GM19455 (cell line): ENCODE data around the gene ATG4B.

Experiments
- ATAC-seq: cut with Tn5 transposase; IDR thresholded peaks from one replicate; pipeline ENCODE4 v1.9.1; 2021; ENCODE audit not compliant: unreplicated experiment

ATG4B gene

GRCh38 chr2:241612156-241613016 is 25.1 kb upstream of the ATG4B start:
- no peak for ATAC-seq

GRCh38 chr2:241613017-241613780 is 24.3 kb upstream of the ATG4B start:
- ATAC-seq, result no peak

GRCh38 chr2:241615041-241615440 is 22.5 kb upstream of the ATG4B start:
- no peak for ATAC-seq

GRCh38 chr2:241615522-241616052 is 21.9 kb upstream of the ATG4B start:
- no peak for ATAC-seq

GRCh38 chr2:241616168-241617125 is 21.0 kb upstream of the ATG4B start:
- no peak for ATAC-seq

GRCh38 chr2:241617431-241618154 is 19.9 kb upstream of the ATG4B start:
- no peak for ATAC-seq

GRCh38 chr2:241618296-241618805 is 19.1 kb upstream of the ATG4B start:
- ATAC-seq, result no peak

- no peak for ATAC-seq
Observed at GRCh38 chr2:241618829-241619228, 18.7 kb upstream of the ATG4B start.

GRCh38 chr2:241619597-241620418 is 17.7 kb upstream of the ATG4B start:
- no peak for ATAC-seq

- no peak for ATAC-seq
Observed at GRCh38 chr2:241620419-241620769, 17.1 kb upstream of the ATG4B start.

- no peak for ATAC-seq
Observed at GRCh38 chr2:241627675-241628074, 9.8 kb upstream of the ATG4B start.

- no peak for ATAC-seq
Observed at GRCh38 chr2:241629762-241630435, 7.6 kb upstream of the ATG4B start.

GRCh38 chr2:241632478-241633325 is 4.8 kb upstream of the ATG4B start:
- no peak for ATAC-seq

GRCh38 chr2:241633561-241633960 is 3.9 kb upstream of the ATG4B start:
- ATAC-seq, result no peak

- ATAC-seq, result no peak
Observed at GRCh38 chr2:241635756-241636155, 1.7 kb upstream of the ATG4B start.

GRCh38 chr2:241636182-241637017 is 1.1 kb upstream of the ATG4B start:
- peak; percentile 31 for ATAC-seq
